Measurements from ENCODE around the gene E2F6. TPM values are rescaled to one million over a fixed set of nuclear protein-coding genes. Genes with fewer than 3 reads are reported as not detected.
A peak's percentile ranks its signal among the peaks of the same experiment; 100 is the strongest.

E2F6 gene
- total and polyA plus RNA-seq, 2 donors from 2014 or later = 7.8 to 12.7 TPM

GRCh38 chr2:11481789-11482472 lies 16.0 kb upstream of the E2F6 start:
- Histone ChIP-seq H3K9me3 (ENCODE audit: control insufficient read depth in 2 of 3, insufficient read depth in 1 of 3, low read length in 3 of 3) (no peaks in the 10 kb centered on the region), H3K9ac (ENCODE audit: low read length in 3 of 3) (no peak overlapping the region), H3K36me3 (ENCODE audit: control insufficient read depth in 2 of 3, insufficient read depth in 3 of 3, low read length in 3 of 3) (no peaks in the 10 kb centered on the region), H3K27ac (ENCODE audit: low read depth in 2 of 2, low read length in 2 of 2) (no peak overlapping the region), H3K27me3 (ENCODE audit: control insufficient read depth, insufficient read depth, low read length) (no peaks in the 10 kb centered on the region), H3K4me3 (ENCODE audit: low read length in 3 of 3) (no peak overlapping the region), H3K4me1 (ENCODE audit: control insufficient read depth in 2 of 3, insufficient read depth in 2 of 3, low read depth in 1 of 3, low read length in 3 of 3) (peaks cover 0 to 6% (median 3%) of the 10 kb centered on the region in 3 donors)
- FAIRE-seq (no peak), DNase-seq (peak in 3 of 5 donors; percentile 36 to 67 (median 60))
- intact Hi-C loops (cut with DNase I) = loop anchor here (5.0 kb wide), 1 partner anchor 100 kb away; no protein-coding TSS in a partner anchor
- TF ChIP-seq CTCF (IDR thresholded peaks at IDR 0.05; ENCODE audit: borderline replicate concordance, extremely low read depth, insufficient read depth) = no peak

GRCh38 chr2:11481426-11481788 lies 15.4 kb upstream of the E2F6 start:
- intact Hi-C loops (cut with DNase I) = loop anchor here (5.0 kb wide), 1 partner anchor 101 kb away; no protein-coding TSS in a partner anchor
- no peaks in the 10 kb centered on the region for H3K27me3 ChIP-seq (ENCODE audit: control insufficient read depth, insufficient read depth, low read length)

GRCh38 chr2:11480859-11481258 lies 14.9 kb upstream of the E2F6 start:
- Histone ChIP-seq H3K4me3 (ENCODE audit: low read length in 3 of 3) (no peak overlapping the region), H3K4me1 (ENCODE audit: control insufficient read depth in 2 of 3, insufficient read depth in 2 of 3, low read depth in 1 of 3, low read length in 3 of 3) (peaks cover 0 to 6% (median 3%) of the 10 kb centered on the region in 3 donors), H3K27ac (ENCODE audit: low read depth in 2 of 2, low read length in 2 of 2) (no peak overlapping the region), H3K36me3 (ENCODE audit: control insufficient read depth in 2 of 3, insufficient read depth in 3 of 3, low read length in 3 of 3) (no peaks in the 10 kb centered on the region), H3K27me3 (ENCODE audit: control insufficient read depth, insufficient read depth, low read length) (no peaks in the 10 kb centered on the region), H3K9me3 (ENCODE audit: control insufficient read depth in 2 of 3, insufficient read depth in 1 of 3, low read length in 3 of 3) (no peaks in the 10 kb centered on the region), H3K9ac (ENCODE audit: low read length in 3 of 3) (no peak overlapping the region)
- FAIRE-seq = no peak
- intact Hi-C loops (cut with DNase I) = loop anchor here (5.0 kb wide), 1 partner anchor 101 kb away; no protein-coding TSS in a partner anchor
- DNase-seq = peak in 1 of 5 donors; percentile 28
- TF ChIP-seq CTCF (IDR thresholded peaks at IDR 0.05; ENCODE audit: borderline replicate concordance, extremely low read depth, insufficient read depth) = no peak

More at GRCh38 chr2:11481426-11481788, 15.4 kb upstream of the E2F6 start:
- Histone ChIP-seq H3K9me3 (ENCODE audit: control insufficient read depth in 2 of 3, insufficient read depth in 1 of 3, low read length in 3 of 3) (no peaks in the 10 kb centered on the region), H3K4me1 (ENCODE audit: control insufficient read depth in 2 of 3, insufficient read depth in 2 of 3, low read depth in 1 of 3, low read length in 3 of 3) (peaks cover 0 to 6% (median 3%) of the 10 kb centered on the region in 3 donors), H3K27ac (ENCODE audit: low read depth in 2 of 2, low read length in 2 of 2) (no peak overlapping the region), H3K36me3 (ENCODE audit: control insufficient read depth in 2 of 3, insufficient read depth in 3 of 3, low read length in 3 of 3) (no peaks in the 10 kb centered on the region), H3K4me3 (ENCODE audit: low read length in 3 of 3) (no peak overlapping the region), H3K9ac (ENCODE audit: low read length in 3 of 3) (no peak overlapping the region)
- FAIRE-seq = no peak
- no peak for TF ChIP-seq CTCF (IDR thresholded peaks at IDR 0.05; ENCODE audit: borderline replicate concordance, extremely low read depth, insufficient read depth)
- DNase-seq = no peak
